SK-N-SH treated with all-trans-retinoic acid at 6 μM for 48 hours (cell line): ENCODE results near the gene ANXA3.

Experiments
- ATAC-seq: fragments of 200-7000 bp; cut with Tn5 transposase; 3 replicates; pipeline ENCODE4 v1.9.1; 2020; ENCODE audit warnings: mild to moderate bottlenecking, moderate library complexity
- ARNTL ChIP-seq: fragments of 450-650 bp; formaldehyde crosslinking; IDR thresholded peaks from 2 replicates; pipeline ENCODE4 v1.5.0; 2020; ENCODE audit warnings: low read depth, mild to moderate bottlenecking, moderate library complexity, borderline replicate concordance
- BACH2 ChIP-seq: fragments of 250-450 bp; sonication (Bioruptor Pico); IDR thresholded peaks from 2 replicates; pipeline ENCODE4 v1.9.0; 2021; ENCODE audit warnings: mild to moderate bottlenecking, borderline replicate concordance
- CREB5 ChIP-seq: fragments of 250-450 bp; sonication (Bioruptor Pico); IDR thresholded peaks from 2 replicates; pipeline ENCODE4 v1.5.1; 2020; ENCODE audit warnings: low read depth, mild to moderate bottlenecking, moderate library complexity
- CSDC2 ChIP-seq: fragments of 250-450 bp; sonication (Bioruptor Pico); IDR thresholded peaks from 2 replicates; pipeline ENCODE4 v1.5.0; 2020; ENCODE audit warnings: mild to moderate bottlenecking, moderate library complexity
- CSRNP3 ChIP-seq: fragments of 250-450 bp; sonication (Bioruptor Pico); IDR thresholded peaks from 2 replicates; pipeline ENCODE4 v1.5.1; 2021; ENCODE audit warnings: mild to moderate bottlenecking, moderate library complexity
- ESRRG ChIP-seq: fragments of 250-450 bp; sonication (Bioruptor Pico); IDR thresholded peaks from 2 replicates; pipeline ENCODE4 v1.6.1; 2021; ENCODE audit warnings: mild to moderate bottlenecking
- GLIS3 ChIP-seq: fragments of 250-450 bp; sonication (Bioruptor Pico); IDR thresholded peaks from 2 replicates; pipeline ENCODE4 v1.5.0; 2020; ENCODE audit warnings: mild to moderate bottlenecking, moderate library complexity
- ISL1 ChIP-seq: fragments of 250-450 bp; sonication (Bioruptor Pico); IDR thresholded peaks from 2 replicates; pipeline ENCODE4 v2.1.2; 2022; ENCODE audit warnings: mild to moderate bottlenecking, moderate library complexity
- OSR1 ChIP-seq: fragments of 250-450 bp; sonication (Bioruptor Pico); IDR thresholded peaks from 2 replicates; pipeline ENCODE4 v1.8.0; 2022; ENCODE audit warnings: moderate library complexity, mild to moderate bottlenecking, inconsistent platforms
- PATZ1 ChIP-seq: fragments of 250-450 bp; sonication (Bioruptor Pico); IDR thresholded peaks from 2 replicates; pipeline ENCODE4 v1.8.0; 2020; ENCODE audit warnings: mild to moderate bottlenecking, moderate library complexity, borderline replicate concordance
- POU6F1 ChIP-seq: fragments of 250-450 bp; sonication (Bioruptor Pico); IDR thresholded peaks from 2 replicates; pipeline ENCODE4 v1.8.0; 2021; ENCODE audit warnings: low read depth, mild to moderate bottlenecking, moderate library complexity, borderline replicate concordance
- PPARA ChIP-seq: fragments of 250-450 bp; sonication (Bioruptor Pico); IDR thresholded peaks from 2 replicates; pipeline ENCODE4 v1.5.0; 2020; ENCODE audit warnings: mild to moderate bottlenecking, borderline replicate concordance
- RARB ChIP-seq: fragments of 250-450 bp; sonication (Bioruptor Pico); IDR thresholded peaks from 2 replicates; pipeline ENCODE4 v1.8.0; 2021; ENCODE audit warnings: mild to moderate bottlenecking, moderate library complexity
- SNAI2 ChIP-seq: fragments of 250-450 bp; sonication (Bioruptor Pico); IDR thresholded peaks from 2 replicates; pipeline ENCODE4 v1.5.0; 2020; ENCODE audit warnings: mild to moderate bottlenecking, moderate library complexity
- TCF4 ChIP-seq: fragments of 250-450 bp; sonication (Bioruptor Pico); IDR thresholded peaks from 2 replicates; pipeline ENCODE4 v1.8.0; 2021; ENCODE audit warnings: mild to moderate bottlenecking, moderate library complexity, borderline replicate concordance
- TOX ChIP-seq: fragments of 250-450 bp; sonication (Bioruptor Pico); IDR thresholded peaks from 2 replicates; pipeline ENCODE4 v1.8.0; 2021; ENCODE audit warnings: mild to moderate bottlenecking, moderate library complexity, borderline replicate concordance
- TSHZ2 ChIP-seq: fragments of 250-450 bp; sonication (Bioruptor Pico); IDR thresholded peaks from 2 replicates; pipeline ENCODE4 v1.5.0; 2020; ENCODE audit warnings: mild to moderate bottlenecking, moderate library complexity
- ZC3H10 ChIP-seq: fragments of 250-450 bp; sonication (Bioruptor Pico); IDR thresholded peaks from 2 replicates; pipeline ENCODE4 v1.5.1; 2021; ENCODE audit warnings: mild to moderate bottlenecking, moderate library complexity
- ZFP30 ChIP-seq: fragments of 450-650 bp; formaldehyde crosslinking; IDR thresholded peaks from 2 replicates; pipeline ENCODE4 v1.5.0; 2022; ENCODE audit warnings: mild to moderate bottlenecking, moderate library complexity
- ZNF565 ChIP-seq: fragments of 450-650 bp; formaldehyde crosslinking; conservative IDR thresholded peaks from 2 replicates; pipeline ENCODE4 v1.5.0; 2020; ENCODE audit warnings: low read depth, mild to moderate bottlenecking, moderate library complexity
- ZNF70 ChIP-seq: fragments of 450-650 bp; formaldehyde crosslinking; IDR thresholded peaks from 2 replicates; pipeline ENCODE4 v1.5.0; 2020; ENCODE audit warnings: mild to moderate bottlenecking, moderate library complexity
- ZNF8 ChIP-seq: fragments of 450-650 bp; formaldehyde crosslinking; IDR thresholded peaks from 2 replicates; pipeline ENCODE4 v1.5.0; 2020; ENCODE audit warnings: mild to moderate bottlenecking, moderate library complexity

ANXA3 gene

GRCh38 chr4:78603384-78603783 is 51.8 kb downstream of the ANXA3 start:
- ATAC-seq = no peak
- TF ChIP-seq ZFP30 (CRISPR knock-in tag) (no peak), CSRNP3 (CRISPR knock-in tag) (no peak)

GRCh38 chr4:78604988-78605387 is 53.4 kb downstream of the ANXA3 start:
- no peak for TF ChIP-seq TCF4 (CRISPR knock-in tag)
- TF ChIP-seq RARB (CRISPR knock-in tag) = no peak
- TF ChIP-seq ZNF70 (CRISPR knock-in tag) = no peak
- ATAC-seq = no peak

- TF ChIP-seq ZNF70 (CRISPR knock-in tag) = no peak
- TF ChIP-seq ISL1 (CRISPR knock-in tag) = no peak
- no peak for TF ChIP-seq ZFP30 (CRISPR knock-in tag)
- no peak for TF ChIP-seq CSDC2 (CRISPR knock-in tag)
- no peak for TF ChIP-seq SNAI2 (CRISPR knock-in tag)
- TF ChIP-seq BACH2 = no peak
- TF ChIP-seq ZNF8 (CRISPR knock-in tag) = no peak
- TF ChIP-seq PPARA (CRISPR knock-in tag) = no peak
- no peak for TF ChIP-seq GLIS3 (CRISPR knock-in tag)
- TF ChIP-seq TOX (CRISPR knock-in tag) = no peak
- TF ChIP-seq ESRRG (CRISPR knock-in tag) = no peak
- TF ChIP-seq PATZ1 = no peak
- TF ChIP-seq CSRNP3 (CRISPR knock-in tag) = no peak
- TF ChIP-seq TCF4 (CRISPR knock-in tag) = no peak
- TF ChIP-seq OSR1 (CRISPR knock-in tag) = no peak
- TF ChIP-seq RARB (CRISPR knock-in tag) = no peak
- no peak for TF ChIP-seq ZNF565
- TF ChIP-seq TSHZ2 = no peak
- TF ChIP-seq ARNTL (CRISPR knock-in tag) = no peak
- no peak for TF ChIP-seq ZC3H10 (CRISPR knock-in tag)
- ATAC-seq = no peak
Measured at GRCh38 chr4:78606035-78606434, 54.5 kb downstream of the ANXA3 start.

- no peak for ATAC-seq
- TF ChIP-seq PPARA (CRISPR knock-in tag) (no peak), ZNF565 (no peak), GLIS3 (CRISPR knock-in tag) (no peak), OSR1 (CRISPR knock-in tag) (no peak), ARNTL (CRISPR knock-in tag) (no peak), CSRNP3 (CRISPR knock-in tag) (no peak), SNAI2 (CRISPR knock-in tag) (no peak), CREB5 (CRISPR knock-in tag) (no peak), TOX (CRISPR knock-in tag) (no peak), ISL1 (CRISPR knock-in tag) (no peak), TCF4 (CRISPR knock-in tag) (no peak), ZFP30 (CRISPR knock-in tag) (no peak), ZNF8 (CRISPR knock-in tag) (no peak), POU6F1 (no peak), RARB (CRISPR knock-in tag) (no peak), ZNF70 (CRISPR knock-in tag) (no peak)
Measured at GRCh38 chr4:78606530-78607095, 55.0 kb downstream of the ANXA3 start.
